Measurements from ENCODE around the gene NUDT2.
"Not testable (repeated sequence)": the region's sequence is repeated elsewhere in the genome, so short reads cannot be mapped to it uniquely, and the experiment has no call there.

NUDT2 gene

GRCh38 chr9:34328987-34329832, at the start of gene NUDT2, which contains the start of gene KIF24:
Gene NUDT2 (plus strand): TSS chr9:34329569. CDS start chr9:34339040, 9,471 bp downstream.
Gene KIF24 (minus strand): TSS chr9:34329268. CDS start chr9:34311346, 17,922 bp downstream.
- peak; percentile 95 to 99 (median 98) for DNase-seq
- intact Hi-C loops (cut with DNase I): no loop called here

DNA sequence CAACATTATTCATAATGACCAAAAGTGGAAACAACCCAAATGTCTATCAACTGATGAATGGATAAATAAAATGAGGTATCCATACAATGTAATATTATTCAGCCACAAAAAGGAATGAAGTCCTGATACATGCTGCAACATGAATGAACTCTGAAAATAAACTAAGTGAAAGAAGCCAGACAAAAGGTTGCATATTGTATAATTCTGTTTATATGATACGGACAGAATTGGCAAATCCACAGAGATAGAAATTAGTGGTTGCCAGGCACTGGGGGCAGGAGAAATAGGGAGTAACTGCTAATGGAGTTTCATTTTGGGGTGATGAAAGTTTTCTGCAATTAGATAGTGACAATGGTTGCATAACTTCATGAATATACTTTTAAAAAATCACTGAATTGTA, 47.3 kb upstream of the NUDT2 start:
- DNase-seq: no peak
- intact Hi-C loops (cut with DNase I): no loop called here

DNA sequence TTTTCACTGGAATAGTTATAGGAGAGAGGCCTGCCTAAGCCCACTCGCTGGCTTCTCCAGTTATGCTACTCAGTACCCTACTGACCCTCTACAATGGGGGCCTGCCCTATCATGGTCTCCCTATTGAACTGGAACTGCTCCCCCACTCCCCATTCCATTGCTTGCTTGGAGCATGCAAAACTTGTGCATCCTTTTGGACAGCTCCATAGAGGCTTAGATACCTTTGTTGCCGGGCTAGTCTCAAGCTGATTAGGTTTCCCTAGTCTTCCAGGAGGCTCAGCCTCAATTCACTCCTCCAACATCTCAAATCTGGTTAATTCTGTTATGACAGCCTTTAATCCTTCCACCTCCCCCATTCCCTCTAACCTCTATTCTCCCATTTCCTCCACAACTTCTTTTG, 40.2 kb upstream of the NUDT2 start:
- intact Hi-C loops (cut with DNase I): no loop called here

GRCh38 chr9:34291023-34291422, 38.3 kb upstream of the NUDT2 start:
- intact Hi-C loops (cut with DNase I): no loop called here
- DNase-seq: no peak

More for the DNA sequence above, 40.2 kb upstream of the NUDT2 start:
- peak in 5 of 42 donors; percentile 7 to 40 (median 11) for DNase-seq

GRCh38 chr9:34291423-34291822, 37.9 kb upstream of the NUDT2 start:
- intact Hi-C loops (cut with DNase I): no loop called here
- peak in 1 of 42 donors; percentile 4 for DNase-seq

DNA sequence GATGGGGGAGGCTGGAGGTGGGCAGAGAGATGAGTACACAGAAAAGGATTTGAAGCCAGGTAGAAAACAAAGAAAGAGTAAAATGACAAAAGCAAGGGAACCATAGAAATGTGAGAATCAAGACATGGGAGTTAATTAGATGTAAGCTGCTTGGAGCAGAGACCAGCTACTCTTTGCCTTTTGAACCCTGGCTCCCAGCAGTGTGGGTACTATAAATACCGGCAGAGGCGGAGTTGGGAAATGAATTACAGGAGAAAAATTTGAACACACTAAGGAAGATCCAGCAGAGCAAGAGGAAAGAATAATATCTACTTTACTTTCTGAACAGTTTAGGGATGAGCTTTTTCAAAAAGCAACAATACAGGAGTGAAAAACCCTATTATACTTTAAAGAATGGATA, 36.8 kb upstream of the NUDT2 start:
- intact Hi-C loops (cut with DNase I): no loop called here
- no peak for DNase-seq

DNA sequence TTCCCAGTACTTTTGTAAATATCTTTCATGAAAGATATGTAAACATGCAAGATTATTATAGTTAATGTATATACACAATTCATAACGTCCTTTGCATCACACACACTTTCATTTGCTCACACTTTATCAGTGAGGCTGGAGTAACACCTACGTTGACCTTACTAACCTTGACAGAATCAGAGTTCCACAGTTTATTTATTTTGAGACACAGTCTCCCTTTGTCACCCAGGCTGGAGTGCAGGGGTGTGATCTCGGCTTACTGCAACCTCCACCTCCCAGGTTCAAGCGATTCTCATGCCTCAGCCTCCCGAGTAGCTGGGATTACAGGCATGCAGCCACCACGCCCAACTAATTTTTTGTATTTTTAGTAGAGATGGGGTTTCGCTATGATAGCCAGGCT, 28.3 kb upstream of the NUDT2 start:
- intact Hi-C loops (cut with DNase I): not testable (repeated sequence)

GRCh38 chr9:34308316-34308715, 21.1 kb upstream of the NUDT2 start:
- DNase-seq; intact Hi-C loops (cut with DNase I): not testable (repeated sequence)

More for the DNA sequence above, 28.3 kb upstream of the NUDT2 start:
- DNase-seq: not testable (repeated sequence)

GRCh38 chr9:34310215-34310614, 19.2 kb upstream of the NUDT2 start:
- DNase-seq: no peak
- intact Hi-C loops (cut with DNase I): no loop called here

- no peak for DNase-seq
- intact Hi-C loops (cut with DNase I): no loop called here
Measured at GRCh38 chr9:34311499-34312185, 17.7 kb upstream of the NUDT2 start.

DNA sequence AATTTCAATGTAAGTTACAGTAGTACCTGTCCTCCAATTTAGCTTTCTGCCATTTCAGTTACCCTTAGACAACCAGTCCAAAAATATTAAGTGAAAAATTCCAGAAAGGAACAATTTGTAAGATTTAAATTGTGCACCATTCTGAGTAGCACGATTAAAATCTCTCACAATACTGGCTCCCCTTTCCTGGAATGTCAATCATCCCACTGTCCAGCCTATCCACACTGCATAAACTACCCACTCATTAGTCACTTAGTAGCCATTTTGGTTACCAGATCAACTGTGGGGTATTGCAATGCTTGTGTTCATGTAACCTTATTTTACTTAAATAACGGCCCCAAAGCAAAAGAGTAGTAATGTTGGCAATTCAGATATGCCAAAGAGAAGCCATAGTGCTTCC, 11.9 kb upstream of the NUDT2 start:
- DNase-seq: no peak
- intact Hi-C loops (cut with DNase I): no loop called here

DNA sequence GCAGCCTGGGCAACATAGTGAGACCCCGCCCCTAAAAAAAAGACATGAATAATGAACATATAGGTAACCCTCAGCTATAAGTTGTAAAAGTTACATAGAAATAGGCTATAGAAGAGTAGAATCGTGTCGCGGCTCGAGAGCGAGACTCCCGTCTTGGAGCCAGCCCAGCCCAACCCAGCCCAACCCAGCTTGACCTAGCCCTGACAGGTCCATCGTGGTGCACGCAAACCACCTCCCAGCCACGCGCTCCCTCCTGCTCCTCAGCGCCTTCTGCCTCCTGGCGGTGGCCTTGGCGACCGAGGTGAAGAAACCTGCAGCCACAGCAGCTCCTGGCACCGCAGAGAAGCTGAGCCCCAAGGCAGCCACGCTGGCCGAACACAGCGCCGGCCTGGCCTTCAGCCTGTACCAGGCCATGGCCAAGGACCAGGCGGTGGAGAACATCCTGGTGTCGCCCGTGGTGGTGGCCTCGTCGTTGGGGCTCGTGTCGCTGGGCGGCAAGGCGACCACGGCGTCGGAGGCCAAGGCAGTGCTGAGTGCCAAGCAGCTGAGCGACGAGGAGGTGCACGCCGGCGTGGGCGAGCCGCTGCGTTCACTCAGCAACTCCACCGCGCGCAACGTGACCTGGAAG, 11.1 kb upstream of the NUDT2 start:
- DNase-seq: no peak
- intact Hi-C loops (cut with DNase I): no loop called here

- DNase-seq: no peak
- intact Hi-C loops (cut with DNase I): no loop called here
Measured at GRCh38 chr9:34321451-34321850, 7.9 kb upstream of the NUDT2 start.

GRCh38 chr9:34322899-34323591, 6.3 kb upstream of the NUDT2 start:
- DNase-seq: no peak
- intact Hi-C loops (cut with DNase I): no loop called here

GRCh38 chr9:34326690-34327089, 2.7 kb upstream of the NUDT2 start:
- intact Hi-C loops (cut with DNase I): no loop called here

GRCh38 chr9:34328500-34328986, 826 bp upstream of the NUDT2 start:
- no peak for DNase-seq
- intact Hi-C loops (cut with DNase I): no loop called here

More at GRCh38 chr9:34326690-34327089, 2.7 kb upstream of the NUDT2 start:
- no peak for DNase-seq

DNA sequence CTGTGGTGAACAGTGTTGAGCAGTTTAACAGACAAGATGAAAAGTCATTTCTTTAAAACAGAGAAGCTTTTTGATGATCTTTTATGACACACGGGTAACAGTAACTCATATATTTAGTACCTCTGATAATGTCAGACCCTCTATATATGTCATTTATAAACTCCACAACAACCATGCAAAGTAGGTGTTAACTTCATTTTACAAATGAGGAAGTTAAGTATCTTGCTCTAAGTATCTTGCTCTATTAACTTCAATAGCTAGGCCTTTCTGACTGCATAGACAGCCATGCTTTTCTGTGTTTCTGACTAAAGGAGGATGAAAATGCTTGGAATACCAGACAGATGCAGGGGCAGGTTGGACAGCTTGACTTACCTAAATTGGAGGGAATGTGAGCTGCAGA, 1.8 kb downstream of the NUDT2 start:
- intact Hi-C loops (cut with DNase I): loop anchor here (1.0 to 5.0 kb wide), 2 partner anchors 48 to 171 kb away; no protein-coding TSS in a partner anchor
- no peak for DNase-seq

DNA sequence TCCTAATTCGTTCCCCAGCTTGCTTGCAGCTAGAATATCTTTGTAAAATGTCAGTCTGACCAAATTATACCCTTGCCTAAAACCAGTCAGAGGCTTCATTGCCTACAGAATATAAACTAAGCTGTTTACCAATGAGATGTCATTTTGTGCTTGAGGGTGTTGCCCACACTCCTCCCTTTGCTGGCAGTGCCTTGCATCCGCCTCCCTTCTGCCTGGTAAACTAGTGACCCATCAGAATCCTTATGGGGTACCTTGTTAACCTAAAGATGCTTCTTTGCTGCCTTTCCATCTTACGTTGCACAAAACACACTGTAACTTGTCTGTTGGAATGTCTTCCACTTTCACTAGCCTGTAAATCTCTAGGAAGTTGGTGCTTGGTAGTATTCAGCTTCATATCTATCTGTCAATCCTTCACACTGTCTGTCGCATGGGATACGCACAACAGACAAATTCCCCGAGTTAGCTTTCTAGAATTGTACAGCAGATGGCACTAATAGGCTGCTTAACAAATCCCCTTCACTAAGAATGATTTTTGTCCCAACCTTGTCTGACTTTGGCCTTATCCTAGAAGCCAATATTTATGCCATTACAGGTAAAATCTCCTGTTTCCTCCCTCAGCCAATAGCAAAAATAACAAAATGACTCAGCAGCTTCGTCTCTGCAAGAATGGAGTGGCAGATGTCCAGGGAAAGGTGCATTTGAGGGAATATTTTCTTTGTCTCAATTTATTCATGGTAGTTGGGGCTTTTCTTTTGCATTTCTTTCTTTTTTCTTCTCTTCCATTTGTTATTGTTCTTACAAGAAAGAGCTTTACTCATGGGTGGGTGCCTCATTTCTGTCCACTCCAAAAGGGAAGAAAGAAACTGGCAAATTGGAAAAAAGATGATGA, 3.0 kb downstream of the NUDT2 start:
- DNase-seq: peak in 17 of 42 donors; percentile 32 to 80 (median 50)

More for the DNA sequence above, 3.0 kb downstream of the NUDT2 start:
- intact Hi-C loops (cut with DNase I): loop anchor here (5.0 kb wide), 1 partner anchor 170 kb away; no protein-coding TSS in a partner anchor

Measured in head of caudate nucleus (tissue), 42 donors.